Peyer's patch (tissue), 4 donors: ENCODE results near the gene FADD. TPM values are rescaled to one million over a fixed set of nuclear protein-coding genes. Genes with fewer than 3 reads are reported as not detected.
A peak's percentile ranks its signal among the peaks of the same experiment; 100 is the strongest.

ENCODE experiments used
- DNase-seq, 3 donors: peaks; one replicate each; pipeline ENCODE4 v3.0.0-alpha.2; 2017 to 2019
- H3K27ac ChIP-seq, 4 donors: fragments of 200-600 bp; sonication (generic); one replicate each; pipeline ENCODE4 v1.5.1; 2016 to 2019
- H3K27me3 ChIP-seq, 2 donors: fragments of 200-600 bp; sonication (generic); one replicate each; pipeline ENCODE4 v1.5.1; 2019
- H3K36me3 ChIP-seq, 3 donors: fragments of 200-600 bp; sonication (generic); one replicate each; pipeline ENCODE4 v1.5.1; 2016 to 2019
- H3K4me1 ChIP-seq, 4 donors: fragments of 200-600 bp; sonication (generic); one replicate each; pipeline ENCODE4 v1.5.1; 2016 to 2019
- H3K4me3 ChIP-seq, 4 donors: fragments of 200-600 bp; sonication (generic); 1 replicate in 3 of 4; 2 replicates in 1 of 4; pipeline ENCODE4 v1.5.1; 2016 to 2019; ENCODE audit warnings: mild to moderate bottlenecking in 1 of 4
- H3K9me3 ChIP-seq, 4 donors: fragments of 200-600 bp; sonication (generic); one replicate each; pipeline ENCODE4 v1.5.1; 2016 to 2019; ENCODE audit warnings: mild to moderate bottlenecking in 1 of 4
- CTCF ChIP-seq, 6 experiments: fragments of 450-650 bp in 4 of 6; fragments of 200-600 bp in 2 of 6; sonication (generic) in 1 of 6; IDR thresholded peaks; one replicate each; pipeline ENCODE4 v1.5.1; 2017 to 2019; ENCODE audit warnings: antibody characterized with exemption in 6 of 6, mild to moderate bottlenecking in 3 of 6, moderate library complexity in 1 of 6
- POLR2A ChIP-seq, 2 donors: fragments of 450-650 bp; IDR thresholded peaks; one replicate each; pipeline ENCODE4 v1.5.1; 2017; ENCODE audit warnings: antibody characterized with exemption in 2 of 2, mild to moderate bottlenecking in 2 of 2, moderate library complexity in 2 of 2
- total RNA-seq, 4 donors: library from RNA; depleted of rRNA; stranded (reverse); fragments of >200 nt; gene quantifications; one replicate each; pipeline ENCODE4 v1.1.0, GENCODE V29; 2016

The FADD gene
- total RNA-seq, 4 donors from 2014 or later = 9.9 to 33.6 (median 28.8) TPM

- H3K4me3 ChIP-seq = no peak overlapping the region
- TF ChIP-seq CTCF (IDR thresholded peaks at IDR 0.05) (no peak), POLR2A (IDR thresholded peaks at IDR 0.05) (no peak)
- H3K36me3 ChIP-seq = no peaks in the 10 kb centered on the region
- no peak for DNase-seq
- H3K27me3 ChIP-seq = no peaks in the 10 kb centered on the region
- H3K9me3 ChIP-seq = no peaks in the 10 kb centered on the region
- H3K4me1 ChIP-seq = peaks cover 0 to 15% (median 2%) of the 10 kb centered on the region in 4 donors
- peak overlapping the region in 3 of 4 donors; percentile 66 to 93 (median 87) for H3K27ac ChIP-seq
These were observed 23.1 kb downstream of the FADD start for GRCh38 chr11:70226183-70226582.

- H3K27ac ChIP-seq = peak overlapping the region in 3 of 4 donors; percentile 66 to 93 (median 87)
- H3K4me3 ChIP-seq = no peak overlapping the region
- DNase-seq = no peak
- no peaks in the 10 kb centered on the region for H3K27me3 ChIP-seq
- H3K4me1 ChIP-seq = peaks cover 0 to 15% (median 2%) of the 10 kb centered on the region in 4 donors
- H3K9me3 ChIP-seq = no peaks in the 10 kb centered on the region
- TF ChIP-seq CTCF (IDR thresholded peaks at IDR 0.05) (peak in 2 of 6 experiments; percentile 10 to 18), POLR2A (IDR thresholded peaks at IDR 0.05) (no peak)
- no peaks in the 10 kb centered on the region for H3K36me3 ChIP-seq
These were observed 23.9 kb downstream of the FADD start for GRCh38 chr11:70226967-70227366.

- DNase-seq = no peak
- no peaks in the 10 kb centered on the region for H3K9me3 ChIP-seq
These were observed 26.6 kb downstream of the FADD start for GRCh38 chr11:70229737-70230136.

GRCh38 chr11:70230151-70230839, 27.2 kb downstream of the FADD start:
- no peak for TF ChIP-seq CTCF (IDR thresholded peaks at IDR 0.05)
- no peak for TF ChIP-seq POLR2A (IDR thresholded peaks at IDR 0.05)
- H3K27ac ChIP-seq = no peak overlapping the region
- peaks cover 0 to 15% (median 2%) of the 10 kb centered on the region in 4 donors for H3K4me1 ChIP-seq
- no peaks in the 10 kb centered on the region for H3K27me3 ChIP-seq
- H3K9me3 ChIP-seq = no peaks in the 10 kb centered on the region
- DNase-seq = no peak
- no peaks in the 10 kb centered on the region for H3K36me3 ChIP-seq
- no peak overlapping the region for H3K4me3 ChIP-seq

More at GRCh38 chr11:70229737-70230136, 26.6 kb downstream of the FADD start:
- Histone ChIP-seq H3K4me3 (no peak overlapping the region), H3K27me3 (no peaks in the 10 kb centered on the region), H3K36me3 (no peaks in the 10 kb centered on the region), H3K4me1 (peaks cover 0 to 15% (median 2%) of the 10 kb centered on the region in 4 donors), H3K27ac (no peak overlapping the region)
- TF ChIP-seq POLR2A (IDR thresholded peaks at IDR 0.05) (no peak), CTCF (IDR thresholded peaks at IDR 0.05) (no peak)

GRCh38 chr11:70230840-70231710, 28.0 kb downstream of the FADD start:
- H3K36me3 ChIP-seq = no peaks in the 10 kb centered on the region
- no peaks in the 10 kb centered on the region for H3K9me3 ChIP-seq
- no peaks in the 10 kb centered on the region for H3K27me3 ChIP-seq
- H3K4me1 ChIP-seq = peaks cover 0 to 14% (median 2%) of the 10 kb centered on the region in 4 donors
- no peak overlapping the region for H3K27ac ChIP-seq
- no peak overlapping the region for H3K4me3 ChIP-seq
- TF ChIP-seq POLR2A (IDR thresholded peaks at IDR 0.05) (no peak), CTCF (IDR thresholded peaks at IDR 0.05) (no peak)
- DNase-seq = no peak
